SK-N-SH (cell line): ENCODE data around the gene SH3BP4.

Experiments used
- ELF1 ChIP-seq: IDR thresholded peaks from 2 replicates; pipeline ENCODE4 v1.4.0; 2012
- EP300 ChIP-seq, 2 experiments: IDR thresholded peaks; 2 replicates each; pipeline versions ENCODE4 v1.4.0 to v1.6.1; 2012; ENCODE audit warnings: borderline replicate concordance in 1 of 2, low read depth in 1 of 2, low read length in 1 of 2
- REST ChIP-seq: IDR thresholded peaks from 2 replicates; pipeline ENCODE4 v1.6.1; 2012; ENCODE audit warnings: mild to moderate bottlenecking, low read depth, low read length, moderate library complexity
- TF ChIP-seq, protein P1 (sequence below): fragments of 200-600 bp; sonication (generic); IDR thresholded peaks from 2 replicates; pipeline ENCODE4 v1.6.1; 2017; ENCODE audit warnings: antibody characterized with exemption, mild to moderate bottlenecking, moderate library complexity
- TF ChIP-seq, protein P2 (sequence below): fragments of 150-350 bp; IDR thresholded peaks from 2 replicates; pipeline ENCODE4 v1.6.1; 2016; ENCODE audit warnings: mild to moderate bottlenecking, low read depth, low read length

- TF ChIP-seq REST (no peak), EP300 (IDR thresholded peaks at IDR 0.05; ENCODE audit: borderline replicate concordance in 1 of 2, low read depth in 1 of 2, low read length in 1 of 2) (no peak), ELF1 (no peak)
- TF ChIP-seq, protein P1, sequence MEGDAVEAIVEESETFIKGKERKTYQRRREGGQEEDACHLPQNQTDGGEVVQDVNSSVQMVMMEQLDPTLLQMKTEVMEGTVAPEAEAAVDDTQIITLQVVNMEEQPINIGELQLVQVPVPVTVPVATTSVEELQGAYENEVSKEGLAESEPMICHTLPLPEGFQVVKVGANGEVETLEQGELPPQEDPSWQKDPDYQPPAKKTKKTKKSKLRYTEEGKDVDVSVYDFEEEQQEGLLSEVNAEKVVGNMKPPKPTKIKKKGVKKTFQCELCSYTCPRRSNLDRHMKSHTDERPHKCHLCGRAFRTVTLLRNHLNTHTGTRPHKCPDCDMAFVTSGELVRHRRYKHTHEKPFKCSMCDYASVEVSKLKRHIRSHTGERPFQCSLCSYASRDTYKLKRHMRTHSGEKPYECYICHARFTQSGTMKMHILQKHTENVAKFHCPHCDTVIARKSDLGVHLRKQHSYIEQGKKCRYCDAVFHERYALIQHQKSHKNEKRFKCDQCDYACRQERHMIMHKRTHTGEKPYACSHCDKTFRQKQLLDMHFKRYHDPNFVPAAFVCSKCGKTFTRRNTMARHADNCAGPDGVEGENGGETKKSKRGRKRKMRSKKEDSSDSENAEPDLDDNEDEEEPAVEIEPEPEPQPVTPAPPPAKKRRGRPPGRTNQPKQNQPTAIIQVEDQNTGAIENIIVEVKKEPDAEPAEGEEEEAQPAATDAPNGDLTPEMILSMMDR: no peak
- TF ChIP-seq, protein P2, sequence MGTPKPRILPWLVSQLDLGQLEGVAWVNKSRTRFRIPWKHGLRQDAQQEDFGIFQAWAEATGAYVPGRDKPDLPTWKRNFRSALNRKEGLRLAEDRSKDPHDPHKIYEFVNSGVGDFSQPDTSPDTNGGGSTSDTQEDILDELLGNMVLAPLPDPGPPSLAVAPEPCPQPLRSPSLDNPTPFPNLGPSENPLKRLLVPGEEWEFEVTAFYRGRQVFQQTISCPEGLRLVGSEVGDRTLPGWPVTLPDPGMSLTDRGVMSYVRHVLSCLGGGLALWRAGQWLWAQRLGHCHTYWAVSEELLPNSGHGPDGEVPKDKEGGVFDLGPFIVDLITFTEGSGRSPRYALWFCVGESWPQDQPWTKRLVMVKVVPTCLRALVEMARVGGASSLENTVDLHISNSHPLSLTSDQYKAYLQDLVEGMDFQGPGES: no peak
Observed at GRCh38 chr2:234996941-234997270, 45.1 kb downstream of the SH3BP4 start.
